ENCODE data around the gene GNB1L.
"Not testable (repeated sequence)": the region's sequence is repeated elsewhere in the genome, so short reads cannot be mapped to it uniquely, and the experiment has no call there.

DNA sequence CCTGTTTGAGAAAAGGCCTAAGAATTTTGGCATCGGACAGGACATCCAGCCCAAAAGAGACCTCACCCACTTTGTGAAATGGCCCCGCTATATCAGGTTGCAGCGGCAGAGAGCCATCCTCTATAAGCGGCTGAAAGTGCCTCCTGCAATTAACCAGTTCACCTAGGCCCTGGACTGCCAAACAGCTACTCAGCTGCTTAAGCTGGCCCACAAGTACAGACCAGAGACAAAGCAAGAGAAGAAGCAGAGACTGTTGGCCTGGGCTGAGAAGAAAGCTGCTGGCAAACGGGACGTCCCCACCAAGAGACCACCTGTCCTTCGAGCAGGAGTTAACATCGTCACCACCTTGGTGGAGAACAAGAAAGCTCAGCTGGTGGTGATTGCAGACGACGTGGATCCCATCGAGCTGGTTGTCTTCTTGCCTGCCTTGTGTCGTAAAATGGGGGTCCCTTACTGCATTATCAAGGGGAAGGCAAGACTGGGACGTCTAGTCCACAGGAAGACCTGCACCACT lies 62.2 kb downstream of the GNB1L start:
- TF ChIP-seq EZH2 (IDR thresholded peaks at IDR 0.05; ENCODE audit: insufficient read depth, poor library complexity, severe bottlenecking); EZH2phosphoT487 (IDR thresholded peaks at IDR 0.05; ENCODE audit: insufficient read depth, low read depth): not testable (repeated sequence)

Measured in GM23248 (cell line).